ENCODE results near the gene LGR4. TPM values are rescaled to one million over a fixed set of nuclear protein-coding genes. Genes with fewer than 3 reads are reported as not detected.

Gene LGR4
- total RNA-seq, 4 donors from 2014 or later: 28.7 to 165 (median 120) TPM

- Histone ChIP-seq H3K27me3 (no peaks in the 10 kb centered on the region), H3K9me3 (no peaks in the 10 kb centered on the region), H3K36me3 (no peaks in the 10 kb centered on the region), H3K4me3 (no peak overlapping the region), H3K4me1 (peaks cover 7 to 31% (median 15%) of the 10 kb centered on the region in 4 donors), H3K27ac (no peak overlapping the region)
- 88 to 94% methylated on average over 2 of the region's 2 CpGs for WGBS, 2 donors (ENCODE audit: low coverage in 1 of 2)
- intact Hi-C loops (cut with DNase I; ENCODE audit: low total_unique reads) (no loop called here), in situ Hi-C loops (cut with MboI; ENCODE audit: low pct_ligation_motif_present in 1 of 4, low pct_unique_long_range_greater_than_20kb in 1 of 4, low sequenced_read_pairs in 3 of 4) (loop anchor here in 1 of 4 donors (25.0 kb wide), 1 partner anchor 96 kb away; the partner anchor contains the start of gene CCDC34)
- no peak for TF ChIP-seq EP300 (IDR thresholded peaks at IDR 0.05; ENCODE audit: low read depth)
- TF ChIP-seq CTCF (IDR thresholded peaks at IDR 0.05): no peak
- TF ChIP-seq POLR2A (IDR thresholded peaks at IDR 0.05): no peak
- TF ChIP-seq POLR2AphosphoS5 (IDR thresholded peaks at IDR 0.05): no peak
- DNase-seq: no peak
Observed at GRCh38 chr11:27458182-27458581, 14.4 kb downstream of the LGR4 start.

GRCh38 chr11:27456795-27457329 is 15.7 kb downstream of the LGR4 start:
- H3K9me3 ChIP-seq: no peaks in the 10 kb centered on the region
- H3K4me3 ChIP-seq: no peak overlapping the region
- no peaks in the 10 kb centered on the region for H3K36me3 ChIP-seq
- DNase-seq: no peak
- peaks cover 7 to 35% (median 18%) of the 10 kb centered on the region in 4 donors for H3K4me1 ChIP-seq
- H3K27ac ChIP-seq: no peak overlapping the region
- intact Hi-C loops (cut with DNase I; ENCODE audit: low total_unique reads) (no loop called here), in situ Hi-C loops (cut with MboI; ENCODE audit: low pct_ligation_motif_present in 1 of 4, low pct_unique_long_range_greater_than_20kb in 1 of 4, low sequenced_read_pairs in 3 of 4) (loop anchor here in 1 of 4 donors (25.0 kb wide), 1 partner anchor 95 kb away; the partner anchor contains the start of gene CCDC34)
- H3K27me3 ChIP-seq: no peaks in the 10 kb centered on the region
- no peak for TF ChIP-seq CTCF (IDR thresholded peaks at IDR 0.05)
- no peak for TF ChIP-seq POLR2A (IDR thresholded peaks at IDR 0.05)
- TF ChIP-seq EP300 (IDR thresholded peaks at IDR 0.05; ENCODE audit: low read depth): no peak
- TF ChIP-seq POLR2AphosphoS5 (IDR thresholded peaks at IDR 0.05): no peak

- in situ Hi-C loops (cut with MboI; ENCODE audit: low pct_ligation_motif_present in 1 of 4, low pct_unique_long_range_greater_than_20kb in 1 of 4, low sequenced_read_pairs in 3 of 4) (loop anchor here in 1 of 4 donors (25.0 kb wide), 1 partner anchor 94 kb away; the partner anchor contains the start of gene CCDC34), intact Hi-C loops (cut with DNase I; ENCODE audit: low total_unique reads) (no loop called here)
- DNase-seq: no peak
- Histone ChIP-seq H3K36me3 (no peaks in the 10 kb centered on the region), H3K27ac (no peak overlapping the region), H3K4me1 (peaks cover 7 to 39% (median 20%) of the 10 kb centered on the region in 4 donors), H3K9me3 (no peaks in the 10 kb centered on the region), H3K4me3 (no peak overlapping the region), H3K27me3 (no peaks in the 10 kb centered on the region)
- TF ChIP-seq POLR2A (IDR thresholded peaks at IDR 0.05) (no peak), EP300 (IDR thresholded peaks at IDR 0.05; ENCODE audit: low read depth) (no peak), CTCF (IDR thresholded peaks at IDR 0.05) (no peak), POLR2AphosphoS5 (IDR thresholded peaks at IDR 0.05) (no peak)
- WGBS, 2 donors (ENCODE audit: low coverage in 1 of 2): 40 to 44% methylated on average over 2 of the region's 2 CpGs
Observed at GRCh38 chr11:27456140-27456794, 16.3 kb downstream of the LGR4 start.

GRCh38 chr11:27455667-27456066 is 16.9 kb downstream of the LGR4 start:
- Histone ChIP-seq H3K4me3 (no peak overlapping the region), H3K9me3 (no peaks in the 10 kb centered on the region), H3K4me1 (peaks cover 7 to 45% (median 21%) of the 10 kb centered on the region in 4 donors), H3K27ac (no peak overlapping the region), H3K27me3 (no peaks in the 10 kb centered on the region), H3K36me3 (no peaks in the 10 kb centered on the region)
- in situ Hi-C loops (cut with MboI; ENCODE audit: low pct_ligation_motif_present in 1 of 4, low pct_unique_long_range_greater_than_20kb in 1 of 4, low sequenced_read_pairs in 3 of 4): loop anchor here in 1 of 4 donors (25.0 kb wide), 1 partner anchor 93 kb away; the partner anchor contains the start of gene CCDC34
- 83 to 90% methylated on average over 4 of the region's 4 CpGs for WGBS, 2 donors (ENCODE audit: low coverage in 1 of 2)
- TF ChIP-seq EP300 (IDR thresholded peaks at IDR 0.05; ENCODE audit: low read depth): no peak
- no peak for TF ChIP-seq CTCF (IDR thresholded peaks at IDR 0.05)
- no peak for TF ChIP-seq POLR2AphosphoS5 (IDR thresholded peaks at IDR 0.05)
- TF ChIP-seq POLR2A (IDR thresholded peaks at IDR 0.05): no peak
- intact Hi-C loops (cut with DNase I; ENCODE audit: low total_unique reads): no loop called here
- DNase-seq: no peak
